ENCODE results near the gene FAM53C.

Gene FAM53C

DNA sequence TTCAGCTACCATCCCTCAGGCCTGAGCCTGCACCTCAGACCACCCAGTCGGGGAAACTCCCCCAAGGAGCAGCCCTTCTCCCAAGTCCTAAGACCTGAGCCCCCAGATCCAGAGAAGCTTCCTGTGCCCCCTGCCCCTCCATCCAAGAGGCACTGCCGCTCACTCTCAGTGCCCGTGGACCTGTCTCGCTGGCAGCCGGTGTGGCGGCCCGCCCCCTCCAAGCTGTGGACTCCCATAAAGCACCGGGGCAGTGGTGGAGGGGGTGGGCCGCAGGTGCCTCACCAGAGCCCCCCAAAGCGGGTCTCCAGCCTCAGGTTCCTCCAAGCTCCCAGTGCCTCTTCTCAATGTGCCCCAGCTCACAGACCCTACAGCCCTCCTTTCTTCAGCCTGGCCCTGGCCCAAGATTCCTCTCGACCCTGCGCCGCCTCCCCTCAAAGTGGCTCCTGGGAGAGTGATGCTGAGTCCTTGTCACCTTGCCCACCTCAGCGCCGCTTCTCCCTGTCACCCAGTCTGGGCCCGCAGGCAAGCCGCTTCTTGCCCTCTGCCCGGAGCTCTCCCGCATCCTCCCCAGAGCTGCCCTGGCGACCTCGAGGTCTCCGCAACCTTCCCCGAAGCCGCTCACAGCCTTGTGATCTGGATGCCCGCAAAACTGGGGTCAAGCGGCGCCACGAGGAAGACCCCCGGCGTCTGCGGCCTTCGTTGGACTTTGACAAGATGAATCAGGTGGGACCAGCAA lies 7.0 kb downstream of the FAM53C start:
- Histone ChIP-seq H3K4ac (ENCODE audit: low read depth in 1 of 2, low read length in 2 of 2) (no peak overlapping the region), H3K27ac (ENCODE audit: low read length, poor library complexity, severe bottlenecking) (no peak overlapping the region), H3K18ac (ENCODE audit: low read depth in 1 of 2, low read length in 2 of 2) (no peak overlapping the region), H2AK5ac (ENCODE audit: low read length, severe bottlenecking) (no peak overlapping the region), H3K27me3 (ENCODE audit: control insufficient read depth in 1 of 2, insufficient read depth in 1 of 2, low read length in 2 of 2) (no peaks in the 10 kb centered on the region), H2BK12ac (ENCODE audit: low read length in 2 of 2) (no peak overlapping the region), H3K79me1 (replicated peaks; ENCODE audit: low read length, poor library complexity, severe bottlenecking) (peaks cover 42% of the 10 kb centered on the region), H3K23ac (ENCODE audit: low read length in 2 of 2) (no peak overlapping the region), H2BK5ac (ENCODE audit: low read depth, low read length, poor library complexity, severe bottlenecking) (no peak overlapping the region), H4K91ac (ENCODE audit: low read length) (no peak overlapping the region), H3K36me3 (ENCODE audit: control insufficient read depth in 1 of 2, insufficient read depth in 2 of 2, low read depth in 1 of 2, low read length in 2 of 2) (peaks cover 61 to 87% of the 10 kb centered on the region in 2 experiments), H4K8ac (ENCODE audit: low read length) (no peak overlapping the region), H2BK120ac (ENCODE audit: low read depth, low read length) (no peak overlapping the region), H3K4me3 (ENCODE audit: insufficient read depth in 1 of 2, low read depth in 1 of 2, low read length in 2 of 2) (no peak overlapping the region), H3K14ac (ENCODE audit: low read length in 2 of 2) (no peak overlapping the region), H3K9ac (ENCODE audit: low read length) (no peak overlapping the region), H3K4me2 (ENCODE audit: low read length, poor library complexity, severe bottlenecking) (no peak overlapping the region), H2BK15ac (ENCODE audit: low read depth, poor library complexity, severe bottlenecking) (no peak overlapping the region), H3K4me1 (ENCODE audit: control insufficient read depth, insufficient read depth, low read depth, low read length) (peaks cover 6% of the 10 kb centered on the region), H2AFZ (ENCODE audit: low read depth, low read length) (no peak overlapping the region), H3K9me3 (ENCODE audit: control insufficient read depth, low read length) (no peaks in the 10 kb centered on the region)
- 99% methylated on average over 25 of the region's 32 CpGs for WGBS
- DNase-seq, result no peak

DNA sequence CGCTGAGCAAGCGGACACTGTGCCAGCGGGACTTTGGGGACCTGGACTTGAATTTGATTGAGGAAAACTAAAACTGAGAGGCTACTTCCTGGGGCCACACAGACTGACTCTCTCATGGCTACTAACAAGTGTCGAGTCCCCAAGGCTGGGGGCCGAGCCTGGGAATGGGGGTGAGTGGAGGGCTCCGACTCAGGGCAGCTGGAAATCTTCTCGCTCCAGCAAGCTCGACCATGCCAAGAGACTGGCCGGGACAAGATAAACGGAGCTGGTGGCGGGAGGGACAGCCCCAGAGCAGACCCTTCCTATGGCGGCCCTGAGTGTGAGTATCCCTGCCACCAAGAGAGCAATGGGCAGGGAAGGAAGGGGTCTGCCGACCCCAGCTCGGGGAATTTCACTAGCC lies 8.8 kb downstream of the FAM53C start:
- Histone ChIP-seq H3K27ac (ENCODE audit: low read length, poor library complexity, severe bottlenecking) (no peak overlapping the region), H2BK12ac (ENCODE audit: low read length in 2 of 2) (no peak overlapping the region), H2BK120ac (ENCODE audit: low read depth, low read length) (no peak overlapping the region), H3K23ac (ENCODE audit: low read length in 2 of 2) (no peak overlapping the region), H3K4me3 (ENCODE audit: insufficient read depth in 1 of 2, low read depth in 1 of 2, low read length in 2 of 2) (no peak overlapping the region), H3K27me3 (ENCODE audit: control insufficient read depth in 1 of 2, insufficient read depth in 1 of 2, low read length in 2 of 2) (no peaks in the 10 kb centered on the region), H3K9ac (ENCODE audit: low read length) (no peak overlapping the region), H3K9me3 (ENCODE audit: control insufficient read depth, low read length) (no peaks in the 10 kb centered on the region), H4K8ac (ENCODE audit: low read length) (no peak overlapping the region), H2AFZ (ENCODE audit: low read depth, low read length) (no peak overlapping the region), H3K79me1 (replicated peaks; ENCODE audit: low read length, poor library complexity, severe bottlenecking) (peaks cover 42% of the 10 kb centered on the region), H3K4me1 (ENCODE audit: control insufficient read depth, insufficient read depth, low read depth, low read length) (peaks cover 2% of the 10 kb centered on the region), H2AK5ac (ENCODE audit: low read length, severe bottlenecking) (no peak overlapping the region), H3K18ac (ENCODE audit: low read depth in 1 of 2, low read length in 2 of 2) (no peak overlapping the region), H2BK15ac (ENCODE audit: low read depth, poor library complexity, severe bottlenecking) (no peak overlapping the region), H3K14ac (ENCODE audit: low read length in 2 of 2) (no peak overlapping the region), H2BK5ac (ENCODE audit: low read depth, low read length, poor library complexity, severe bottlenecking) (no peak overlapping the region), H3K4ac (ENCODE audit: low read depth in 1 of 2, low read length in 2 of 2) (no peak overlapping the region), H3K36me3 (ENCODE audit: control insufficient read depth in 1 of 2, insufficient read depth in 2 of 2, low read depth in 1 of 2, low read length in 2 of 2) (peaks cover 55 to 71% of the 10 kb centered on the region in 2 experiments), H4K91ac (ENCODE audit: low read length) (no peak overlapping the region), H3K4me2 (ENCODE audit: low read length, poor library complexity, severe bottlenecking) (no peak overlapping the region)
- no peak for DNase-seq
- WGBS, result 99% methylated on average over 14 of the region's 14 CpGs

DNA sequence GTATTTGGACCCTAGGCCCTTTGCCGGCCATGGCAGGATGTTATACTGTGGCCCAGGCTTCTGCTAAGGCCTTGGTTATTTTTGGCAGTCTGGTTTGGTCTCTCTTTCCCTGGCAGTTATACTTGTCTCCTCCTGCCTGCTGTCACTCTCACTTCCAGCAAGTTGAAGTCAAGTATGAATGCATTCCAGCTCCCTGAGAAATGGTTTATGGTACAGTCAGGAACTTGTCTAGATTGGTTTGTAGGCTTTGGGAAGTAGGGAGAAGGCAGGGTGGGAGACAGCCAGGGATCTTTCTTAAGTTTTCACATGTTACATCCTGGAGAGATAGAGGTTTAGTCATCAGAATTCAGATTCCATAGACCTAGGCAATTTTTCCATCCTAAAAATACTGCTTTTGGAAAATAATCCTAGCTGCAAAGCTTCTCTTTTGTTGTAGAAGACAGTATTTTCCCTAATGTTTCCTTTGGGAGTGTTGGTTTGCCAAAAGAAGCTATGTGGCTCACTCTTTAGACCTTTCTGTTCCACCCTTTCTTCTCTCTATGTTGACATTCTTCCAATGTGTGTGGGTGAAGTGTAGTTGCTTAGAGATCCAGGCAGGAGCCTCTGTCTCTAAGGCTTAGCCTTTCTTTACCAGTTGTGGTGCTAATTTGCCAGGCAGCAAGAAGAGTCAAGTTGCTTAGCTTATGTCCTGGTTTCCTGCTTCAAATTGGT lies 11.9 kb downstream of the FAM53C start:
- Histone ChIP-seq H3K14ac (ENCODE audit: low read length in 2 of 2) (no peak overlapping the region), H4K8ac (ENCODE audit: low read length) (no peak overlapping the region), H3K36me3 (ENCODE audit: control insufficient read depth in 1 of 2, insufficient read depth in 2 of 2, low read depth in 1 of 2, low read length in 2 of 2) (peaks cover 44 to 47% of the 10 kb centered on the region in 2 experiments), H2BK5ac (ENCODE audit: low read depth, low read length, poor library complexity, severe bottlenecking) (no peak overlapping the region), H3K18ac (ENCODE audit: low read depth in 1 of 2, low read length in 2 of 2) (no peak overlapping the region), H2BK12ac (ENCODE audit: low read length in 2 of 2) (no peak overlapping the region), H3K9ac (ENCODE audit: low read length) (peak overlapping the region; percentile 74), H3K4me2 (ENCODE audit: low read length, poor library complexity, severe bottlenecking) (no peak overlapping the region), H2BK15ac (ENCODE audit: low read depth, poor library complexity, severe bottlenecking) (no peak overlapping the region), H2BK120ac (ENCODE audit: low read depth, low read length) (no peak overlapping the region), H3K23ac (ENCODE audit: low read length in 2 of 2) (no peak overlapping the region), H3K4ac (ENCODE audit: low read depth in 1 of 2, low read length in 2 of 2) (no peak overlapping the region), H3K27ac (ENCODE audit: low read length, poor library complexity, severe bottlenecking) (peak overlapping the region; percentile 19), H3K27me3 (ENCODE audit: control insufficient read depth in 1 of 2, insufficient read depth in 1 of 2, low read length in 2 of 2) (no peaks in the 10 kb centered on the region), H2AK5ac (ENCODE audit: low read length, severe bottlenecking) (no peak overlapping the region), H3K4me3 (ENCODE audit: insufficient read depth in 1 of 2, low read depth in 1 of 2, low read length in 2 of 2) (peak overlapping the region in 1 of 2 experiments; percentile 10), H3K9me3 (ENCODE audit: control insufficient read depth, low read length) (peaks cover 3% of the 10 kb centered on the region), H4K91ac (ENCODE audit: low read length) (no peak overlapping the region), H2AFZ (ENCODE audit: low read depth, low read length) (no peak overlapping the region), H3K79me1 (replicated peaks; ENCODE audit: low read length, poor library complexity, severe bottlenecking) (peaks cover 35% of the 10 kb centered on the region), H3K4me1 (ENCODE audit: control insufficient read depth, insufficient read depth, low read depth, low read length) (peaks cover 3% of the 10 kb centered on the region)
- WGBS, result 94% methylated on average over 1 of the region's 1 CpG
- no peak for DNase-seq

- Histone ChIP-seq H3K79me1 (replicated peaks; ENCODE audit: low read length, poor library complexity, severe bottlenecking) (peaks cover 30% of the 10 kb centered on the region), H3K18ac (ENCODE audit: low read depth in 1 of 2, low read length in 2 of 2) (no peak overlapping the region), H2BK5ac (ENCODE audit: low read depth, low read length, poor library complexity, severe bottlenecking) (no peak overlapping the region), H3K14ac (ENCODE audit: low read length in 2 of 2) (no peak overlapping the region), H3K27me3 (ENCODE audit: control insufficient read depth in 1 of 2, insufficient read depth in 1 of 2, low read length in 2 of 2) (no peaks in the 10 kb centered on the region), H3K4me2 (ENCODE audit: low read length, poor library complexity, severe bottlenecking) (no peak overlapping the region), H4K8ac (ENCODE audit: low read length) (no peak overlapping the region), H3K4me3 (ENCODE audit: insufficient read depth in 1 of 2, low read depth in 1 of 2, low read length in 2 of 2) (peak overlapping the region in 1 of 2 experiments; percentile 10), H2BK15ac (ENCODE audit: low read depth, poor library complexity, severe bottlenecking) (no peak overlapping the region), H4K91ac (ENCODE audit: low read length) (no peak overlapping the region), H2BK12ac (ENCODE audit: low read length in 2 of 2) (no peak overlapping the region), H3K23ac (ENCODE audit: low read length in 2 of 2) (no peak overlapping the region), H2AFZ (ENCODE audit: low read depth, low read length) (no peak overlapping the region), H3K9ac (ENCODE audit: low read length) (peak overlapping the region; percentile 74), H3K9me3 (ENCODE audit: control insufficient read depth, low read length) (peaks cover 3% of the 10 kb centered on the region), H3K36me3 (ENCODE audit: control insufficient read depth in 1 of 2, insufficient read depth in 2 of 2, low read depth in 1 of 2, low read length in 2 of 2) (peaks cover 39 to 42% of the 10 kb centered on the region in 2 experiments), H3K4me1 (ENCODE audit: control insufficient read depth, insufficient read depth, low read depth, low read length) (peaks cover 1% of the 10 kb centered on the region), H3K4ac (ENCODE audit: low read depth in 1 of 2, low read length in 2 of 2) (no peak overlapping the region), H2AK5ac (ENCODE audit: low read length, severe bottlenecking) (no peak overlapping the region), H3K27ac (ENCODE audit: low read length, poor library complexity, severe bottlenecking) (peak overlapping the region; percentile 19), H2BK120ac (ENCODE audit: low read depth, low read length) (no peak overlapping the region)
- DNase-seq, result no peak
These were observed 12.5 kb downstream of the FAM53C start for GRCh38 chr5:138350563-138350890.

All from mesenchymal stem cell (in vitro differentiated cells and primary cell).